Progenitor cell of endocrine pancreas (in vitro differentiated cells): ENCODE measurements around the gene C19orf25. TPM values are rescaled to one million over a fixed set of nuclear protein-coding genes. Genes with fewer than 3 reads are reported as not detected.

Source experiments
- DNase-seq: peaks from one replicate; pipeline ENCODE4 v3.0.0; 2021; ENCODE audit warnings: low spot score; ENCODE audit not compliant: unreplicated experiment
- H3K27ac Mint-ChIP-seq: 2 replicates; pipeline ENCODE4 v1.8.0; 2021; ENCODE audit warnings: mild to moderate bottlenecking, moderate library complexity, mixed read lengths
- H3K27me3 Mint-ChIP-seq: 2 replicates; pipeline ENCODE4 v1.8.0; 2021; ENCODE audit warnings: mixed read lengths
- H3K36me3 Mint-ChIP-seq: 2 replicates; pipeline ENCODE4 v1.8.0; 2022; ENCODE audit warnings: mixed read lengths; ENCODE audit not compliant: insufficient read depth
- H3K4me1 Mint-ChIP-seq: 2 replicates; pipeline ENCODE4 v1.8.0; 2021; ENCODE audit warnings: low read depth, mixed read lengths
- H3K4me3 Mint-ChIP-seq: 2 replicates; pipeline ENCODE4 v1.8.0; 2021; ENCODE audit warnings: low read depth, mild to moderate bottlenecking, moderate library complexity, mixed read lengths
- H3K9me3 Mint-ChIP-seq: 2 replicates; pipeline ENCODE4 v1.8.0; 2021; ENCODE audit warnings: low read depth, mixed read lengths
- total RNA-seq: library from RNA; stranded (reverse); gene quantifications from 2 replicates; pipeline ENCODE4 v1.2.1, GENCODE V29; 2021
- TF ChIP-seq, protein P1 (sequence below): fragments of 200-600 bp; sonication (generic); IDR thresholded peaks from one replicate; pipeline ENCODE4 v1.5.0; 2021; ENCODE audit warnings: antibody characterized with exemption, mild to moderate bottlenecking; ENCODE audit not compliant: unreplicated experiment

C19orf25 gene
- total RNA-seq, 1 donor from 2014 or later = 31.3 TPM

DNA sequence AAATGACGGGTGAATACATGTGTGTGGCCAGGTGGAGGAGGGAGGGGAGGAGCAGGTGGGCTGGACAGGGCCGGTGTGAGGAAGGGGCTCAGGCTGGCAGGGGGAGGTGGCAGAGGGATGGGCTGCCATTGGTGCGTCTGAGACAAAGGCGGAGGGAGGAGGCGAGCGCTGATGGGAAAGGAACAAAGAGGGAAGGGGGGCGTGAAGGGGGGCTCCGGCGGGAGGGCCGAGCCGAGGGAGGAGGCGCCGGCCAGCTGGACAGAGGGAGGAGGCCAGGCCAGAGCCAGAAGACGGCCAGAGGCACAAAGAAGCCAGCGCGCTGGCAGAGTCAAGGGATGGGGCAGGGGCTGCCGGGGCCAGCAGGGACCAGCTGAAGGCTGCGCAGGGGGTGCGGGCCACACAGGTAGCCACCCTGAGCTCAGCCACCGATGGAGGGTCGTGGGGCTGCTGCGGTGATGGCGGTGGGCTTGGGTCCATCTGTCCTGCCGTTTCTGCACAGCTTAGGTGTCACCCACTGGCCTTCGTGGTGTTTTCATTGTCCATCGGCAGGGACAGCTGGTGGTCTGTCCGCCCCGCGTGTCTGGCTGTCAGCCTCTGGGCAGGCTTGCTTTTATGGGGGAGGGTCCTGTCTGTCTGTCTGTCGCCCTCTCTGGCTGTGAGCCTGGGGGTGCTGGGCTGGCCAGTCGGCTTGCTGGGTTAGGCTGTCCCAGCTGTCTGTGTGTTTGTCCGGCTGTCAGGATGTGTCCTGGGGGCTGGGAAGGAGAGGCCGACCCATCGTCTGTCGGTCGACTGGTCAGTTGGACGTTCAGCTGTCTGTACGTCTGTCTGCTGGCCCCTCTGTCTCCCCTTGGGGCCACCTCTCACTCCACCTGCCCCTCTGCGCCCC lies 26.9 kb downstream of the C19orf25 start:
- H3K36me3 Mint-ChIP-seq = no peaks in the 10 kb centered on the region
- H3K9me3 Mint-ChIP-seq = no peaks in the 10 kb centered on the region
- TF ChIP-seq, protein P1, sequence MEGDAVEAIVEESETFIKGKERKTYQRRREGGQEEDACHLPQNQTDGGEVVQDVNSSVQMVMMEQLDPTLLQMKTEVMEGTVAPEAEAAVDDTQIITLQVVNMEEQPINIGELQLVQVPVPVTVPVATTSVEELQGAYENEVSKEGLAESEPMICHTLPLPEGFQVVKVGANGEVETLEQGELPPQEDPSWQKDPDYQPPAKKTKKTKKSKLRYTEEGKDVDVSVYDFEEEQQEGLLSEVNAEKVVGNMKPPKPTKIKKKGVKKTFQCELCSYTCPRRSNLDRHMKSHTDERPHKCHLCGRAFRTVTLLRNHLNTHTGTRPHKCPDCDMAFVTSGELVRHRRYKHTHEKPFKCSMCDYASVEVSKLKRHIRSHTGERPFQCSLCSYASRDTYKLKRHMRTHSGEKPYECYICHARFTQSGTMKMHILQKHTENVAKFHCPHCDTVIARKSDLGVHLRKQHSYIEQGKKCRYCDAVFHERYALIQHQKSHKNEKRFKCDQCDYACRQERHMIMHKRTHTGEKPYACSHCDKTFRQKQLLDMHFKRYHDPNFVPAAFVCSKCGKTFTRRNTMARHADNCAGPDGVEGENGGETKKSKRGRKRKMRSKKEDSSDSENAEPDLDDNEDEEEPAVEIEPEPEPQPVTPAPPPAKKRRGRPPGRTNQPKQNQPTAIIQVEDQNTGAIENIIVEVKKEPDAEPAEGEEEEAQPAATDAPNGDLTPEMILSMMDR = no peak
- H3K27me3 Mint-ChIP-seq = peaks cover 48% of the 10 kb centered on the region
- H3K4me3 Mint-ChIP-seq = no peak overlapping the region
- no peak overlapping the region for H3K27ac Mint-ChIP-seq
- no peaks in the 10 kb centered on the region for H3K4me1 Mint-ChIP-seq
- no peak for DNase-seq

DNA sequence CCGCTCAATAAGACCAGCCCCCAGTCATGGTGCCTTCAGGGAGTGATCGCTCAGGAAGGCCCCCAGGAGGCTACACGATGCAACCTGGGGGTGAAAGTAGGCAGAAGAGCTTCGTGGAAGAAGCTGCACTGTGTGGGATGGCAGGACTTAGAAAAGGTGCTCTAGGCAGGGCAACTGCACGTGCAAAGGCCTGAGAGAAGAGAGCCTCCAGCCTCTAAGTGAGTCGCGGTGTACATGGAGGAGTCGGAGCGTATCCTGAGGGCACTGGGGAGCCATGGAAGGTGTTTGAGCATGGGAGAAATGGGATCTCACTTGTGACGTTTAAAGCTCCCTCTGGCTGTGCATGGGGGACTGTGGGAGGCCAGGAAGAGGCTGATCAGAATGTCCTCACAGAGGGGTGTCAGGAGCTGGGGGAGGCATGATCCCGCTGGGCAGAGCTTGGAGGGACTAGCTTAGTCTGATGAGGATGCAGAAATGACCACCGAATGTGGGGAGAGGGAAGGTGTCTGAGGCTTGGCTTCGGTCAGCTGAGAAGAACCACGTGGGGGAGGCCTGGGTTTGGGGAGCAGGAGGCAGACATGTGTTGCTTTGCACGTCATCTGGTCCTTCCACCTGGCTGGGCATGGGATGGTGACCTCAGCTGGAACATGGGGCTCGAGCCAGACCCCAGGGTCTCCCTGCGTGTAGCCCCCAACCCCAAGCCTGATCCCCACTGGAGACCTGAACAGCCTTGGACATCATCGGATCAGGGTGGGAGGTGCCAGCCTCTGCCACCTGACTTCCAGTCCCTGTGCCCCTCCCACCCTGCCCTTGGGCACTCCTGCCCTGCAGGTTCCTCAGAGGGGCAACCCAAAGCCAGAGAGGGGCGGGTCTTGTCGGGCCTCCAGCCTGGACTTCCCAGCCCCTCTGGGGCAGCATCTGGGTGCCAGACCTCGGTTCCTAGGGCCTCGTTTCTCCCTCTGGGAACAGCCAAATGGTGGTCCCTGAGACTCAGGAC lies 28.0 kb downstream of the C19orf25 start:
- Mint-ChIP-seq H3K36me3 (no peaks in the 10 kb centered on the region), H3K27ac (no peak overlapping the region), H3K9me3 (no peaks in the 10 kb centered on the region), H3K27me3 (peaks cover 49% of the 10 kb centered on the region), H3K4me1 (no peaks in the 10 kb centered on the region), H3K4me3 (no peak overlapping the region)
- TF ChIP-seq, protein P1 = no peak
- DNase-seq = no peak

DNA sequence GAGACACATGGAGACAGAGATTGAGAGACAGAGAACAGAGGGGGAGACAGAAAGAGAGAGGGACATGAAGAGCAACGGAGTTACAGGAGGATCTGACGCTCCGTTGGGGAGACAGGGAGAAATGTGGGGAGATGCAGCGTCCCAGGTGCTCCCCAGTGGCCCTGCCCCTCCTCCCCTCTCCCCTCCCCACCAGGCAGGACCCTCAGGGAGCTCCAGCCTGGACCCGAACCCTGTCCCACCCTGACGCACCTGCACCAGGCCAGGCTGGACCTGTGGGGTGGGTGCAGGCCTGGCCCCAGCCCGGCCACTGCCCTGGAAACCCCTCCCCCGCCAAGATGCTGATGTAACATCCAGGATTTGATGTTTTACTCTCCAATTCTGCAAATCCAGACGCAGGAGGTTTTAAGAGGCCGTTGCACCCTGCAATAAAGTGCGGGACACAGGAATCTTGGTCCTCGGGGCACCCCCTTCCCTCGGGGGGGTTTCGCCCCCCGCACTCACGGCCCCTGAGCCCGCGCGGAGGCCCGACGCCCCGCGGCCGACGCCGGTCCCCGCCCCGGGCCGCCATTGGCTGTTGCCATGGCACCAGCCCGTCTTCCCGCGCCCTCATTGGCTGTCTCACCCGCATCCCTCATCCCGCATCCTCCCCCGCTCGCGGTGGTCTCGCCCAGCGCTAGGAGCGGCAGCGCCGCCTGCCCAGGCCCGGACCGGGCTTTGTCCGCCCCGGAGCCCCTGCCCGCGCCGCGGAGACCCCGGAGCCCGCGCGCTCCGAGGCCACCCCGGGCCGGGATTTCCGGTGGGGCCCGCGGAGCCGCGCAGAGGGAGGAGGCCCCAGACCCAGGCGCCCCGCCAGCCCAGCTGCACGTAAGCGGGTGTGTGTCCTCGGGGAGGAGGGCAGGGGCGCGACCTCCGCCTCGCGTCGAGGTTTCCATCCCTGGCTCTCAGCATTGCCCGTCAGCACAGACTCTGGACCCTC lies 29.3 kb downstream of the C19orf25 start, which contains the start of gene APC2:
TSS of gene APC2 (plus strand) at position 655 of the 976 bp plus-strand sequence. CDS start 2,881 bp downstream, outside the sequence.
- Mint-ChIP-seq H3K9me3 (no peaks in the 10 kb centered on the region), H3K4me1 (no peaks in the 10 kb centered on the region), H3K4me3 (no peak within 1 kb of the TSS), H3K27me3 (peaks cover 42% of the 10 kb centered on the region), H3K27ac (no peak within 1 kb of the TSS), H3K36me3 (no peaks in the 10 kb centered on the region)
- TF ChIP-seq, protein P1 = no peak
- no peak for DNase-seq

DNA sequence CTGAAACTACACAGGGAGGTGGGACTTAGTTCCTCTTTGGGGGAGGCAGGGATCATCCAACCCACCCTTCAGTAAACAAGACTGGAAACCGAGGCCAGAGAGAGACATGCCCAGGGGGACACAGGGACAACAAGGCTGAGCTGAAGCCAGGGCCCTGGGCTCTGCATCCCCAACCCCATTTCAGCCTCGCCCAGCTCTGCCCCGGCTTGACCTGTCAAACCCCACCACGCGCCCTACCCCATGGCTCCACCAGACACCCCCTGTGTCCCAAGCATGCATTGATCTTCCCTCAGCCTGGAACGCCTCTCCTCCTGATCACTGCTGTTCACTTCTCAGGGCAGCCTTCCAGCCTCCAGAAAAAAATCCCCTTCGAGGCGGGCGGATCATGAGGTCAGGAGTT lies 31.1 kb downstream of the C19orf25 start:
- Mint-ChIP-seq H3K27ac (no peak overlapping the region), H3K4me3 (peak overlapping the region; percentile 26), H3K27me3 (peaks cover 36% of the 10 kb centered on the region), H3K36me3 (no peaks in the 10 kb centered on the region), H3K4me1 (no peaks in the 10 kb centered on the region), H3K9me3 (no peaks in the 10 kb centered on the region)
- TF ChIP-seq, protein P1 = no peak
- no peak for DNase-seq
